ENCODE measurements around the gene SH3TC1. TPM values are rescaled to one million over a fixed set of nuclear protein-coding genes. Genes with fewer than 3 reads are reported as not detected.

The SH3TC1 gene
- total and polyA plus RNA-seq, 12 donors, result 1.5 to 58.7 (median 22.0) TPM

GRCh38 chr4:8230891-8231290 lies 31.8 kb downstream of the SH3TC1 start:
- no peaks in the 10 kb centered on the region for H3K27me3 ChIP-seq

GRCh38 chr4:8231551-8232049 lies 32.5 kb downstream of the SH3TC1 start:
- Histone ChIP-seq H3K27me3 (no peaks in the 10 kb centered on the region), H3K9me3 (replicated peaks in 1 of 3) (no peaks in the 10 kb centered on the region), H3K4me3 (no peak overlapping the region), H3K27ac (no peak overlapping the region), H3K36me3 (replicated peaks in 1 of 2) (peaks cover 0 to 24% of the 10 kb centered on the region in 2 donors), H3K4me1 (replicated peaks in 1 of 2) (peaks cover 9 to 14% of the 10 kb centered on the region in 2 donors)
- 91 to 98% (median 95%) methylated on average over 8 to 21 of the region's 21 CpGs for WGBS, 4 donors
- intact Hi-C loops (cut with DNase I), result no loop called here
- no peak for DNase-seq
- TF ChIP-seq, protein P1, sequence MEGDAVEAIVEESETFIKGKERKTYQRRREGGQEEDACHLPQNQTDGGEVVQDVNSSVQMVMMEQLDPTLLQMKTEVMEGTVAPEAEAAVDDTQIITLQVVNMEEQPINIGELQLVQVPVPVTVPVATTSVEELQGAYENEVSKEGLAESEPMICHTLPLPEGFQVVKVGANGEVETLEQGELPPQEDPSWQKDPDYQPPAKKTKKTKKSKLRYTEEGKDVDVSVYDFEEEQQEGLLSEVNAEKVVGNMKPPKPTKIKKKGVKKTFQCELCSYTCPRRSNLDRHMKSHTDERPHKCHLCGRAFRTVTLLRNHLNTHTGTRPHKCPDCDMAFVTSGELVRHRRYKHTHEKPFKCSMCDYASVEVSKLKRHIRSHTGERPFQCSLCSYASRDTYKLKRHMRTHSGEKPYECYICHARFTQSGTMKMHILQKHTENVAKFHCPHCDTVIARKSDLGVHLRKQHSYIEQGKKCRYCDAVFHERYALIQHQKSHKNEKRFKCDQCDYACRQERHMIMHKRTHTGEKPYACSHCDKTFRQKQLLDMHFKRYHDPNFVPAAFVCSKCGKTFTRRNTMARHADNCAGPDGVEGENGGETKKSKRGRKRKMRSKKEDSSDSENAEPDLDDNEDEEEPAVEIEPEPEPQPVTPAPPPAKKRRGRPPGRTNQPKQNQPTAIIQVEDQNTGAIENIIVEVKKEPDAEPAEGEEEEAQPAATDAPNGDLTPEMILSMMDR (IDR thresholded peaks at IDR 0.05), result no peak
- TF ChIP-seq POLR2A (IDR thresholded peaks at IDR 0.05), result no peak

More at GRCh38 chr4:8230891-8231290, 31.8 kb downstream of the SH3TC1 start:
- no peak for DNase-seq
- intact Hi-C loops (cut with DNase I), result no loop called here
- Histone ChIP-seq H3K4me1 (replicated peaks in 1 of 2) (peaks cover 9 to 18% of the 10 kb centered on the region in 2 donors), H3K27ac (no peak overlapping the region), H3K9me3 (replicated peaks in 1 of 3) (no peaks in the 10 kb centered on the region), H3K36me3 (replicated peaks in 1 of 2) (peaks cover 0 to 17% of the 10 kb centered on the region in 2 donors), H3K4me3 (no peak overlapping the region)
- 92 to 96% (median 95%) methylated on average over 10 of the region's 10 CpGs for WGBS, 4 donors
- no peak for TF ChIP-seq POLR2A (IDR thresholded peaks at IDR 0.05)
- TF ChIP-seq, protein P1 (IDR thresholded peaks at IDR 0.05), result no peak

DNA sequence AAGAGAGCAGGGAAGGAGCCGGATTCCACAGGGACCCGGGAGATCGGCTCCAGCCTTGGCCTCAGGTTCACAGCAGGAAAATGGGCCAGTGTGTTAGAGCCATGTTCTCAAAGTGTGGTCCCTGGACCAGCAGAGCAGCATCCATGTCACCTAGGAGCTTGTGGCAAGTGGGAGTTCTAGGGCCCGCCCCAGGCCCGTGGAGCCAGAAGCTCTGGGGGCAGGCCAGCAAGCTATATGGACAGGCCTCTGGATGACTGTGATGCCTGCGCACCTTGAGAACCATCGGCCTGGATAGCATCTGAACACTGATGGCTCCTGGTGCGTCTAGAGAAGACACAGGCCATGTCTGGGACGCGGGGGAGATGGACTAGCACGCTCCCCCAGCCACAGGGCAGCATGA lies 33.7 kb downstream of the SH3TC1 start:
- TF ChIP-seq, protein P1 (IDR thresholded peaks at IDR 0.05), result no peak
- no peak for TF ChIP-seq POLR2A (IDR thresholded peaks at IDR 0.05)
- no peaks in the 10 kb centered on the region for H3K9me3 ChIP-seq (replicated peaks in 1 of 3)
- WGBS, 4 donors, result 94 to 100% (median 98%) methylated on average over 1 to 11 of the region's 11 CpGs
- no peak for DNase-seq
- intact Hi-C loops (cut with DNase I), result no loop called here
- H3K27ac ChIP-seq, result no peak overlapping the region
- peaks cover 0 to 35% of the 10 kb centered on the region in 2 donors for H3K36me3 ChIP-seq (replicated peaks in 1 of 2)
- H3K4me3 ChIP-seq, result no peak overlapping the region
- H3K27me3 ChIP-seq, result no peaks in the 10 kb centered on the region
- peaks cover 9 to 12% of the 10 kb centered on the region in 2 donors for H3K4me1 ChIP-seq (replicated peaks in 1 of 2)

DNA sequence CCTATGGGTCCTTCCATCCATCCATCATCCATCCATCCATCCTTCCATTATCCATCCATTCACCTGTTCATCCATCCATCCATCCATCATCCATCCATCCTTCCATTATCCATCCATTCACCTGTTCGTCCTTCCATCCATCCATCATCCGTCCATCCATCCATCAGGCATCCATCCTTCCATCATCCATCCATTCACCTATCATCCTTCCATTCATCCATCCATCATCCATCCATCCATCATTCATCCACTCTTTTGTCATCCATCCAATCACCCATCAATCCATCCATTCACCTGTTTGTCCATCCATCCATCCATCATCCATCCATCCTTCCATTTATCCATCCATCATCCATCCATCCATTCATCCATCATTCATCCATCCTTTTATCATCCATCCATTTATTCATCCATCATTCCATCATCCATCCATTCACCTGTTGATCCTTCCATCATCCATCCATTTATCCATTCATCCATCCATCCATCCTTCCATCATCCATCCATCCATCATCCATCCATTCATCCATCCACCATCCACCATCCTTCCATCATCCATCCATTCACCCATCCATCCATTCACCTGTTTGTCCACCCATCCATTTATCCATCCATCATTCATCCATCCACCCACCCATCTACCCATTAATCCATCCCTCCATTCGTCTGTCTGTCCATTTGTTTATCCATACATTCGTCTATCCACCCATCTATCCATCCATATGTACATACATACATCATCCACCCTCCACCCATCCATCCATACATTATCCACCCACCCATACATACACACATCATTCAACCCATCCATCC lies 34.8 kb downstream of the SH3TC1 start:
- intact Hi-C loops (cut with DNase I), result no loop called here
- H3K9me3 ChIP-seq (replicated peaks in 1 of 3), result no peaks in the 10 kb centered on the region

More for the DNA sequence above, 34.8 kb downstream of the SH3TC1 start:
- Histone ChIP-seq H3K4me1 (replicated peaks in 1 of 2) (peaks cover under 1 to 1% of the 10 kb centered on the region in 2 donors), H3K36me3 (replicated peaks in 1 of 2) (peaks cover 0 to 40% of the 10 kb centered on the region in 2 donors), H3K27me3 (no peaks in the 10 kb centered on the region), H3K4me3 (no peak overlapping the region), H3K27ac (no peak overlapping the region)
- DNase-seq, result no peak
- WGBS, 4 donors, result 87 to 97% (median 90%) methylated on average over 4 of the region's 4 CpGs
- TF ChIP-seq, protein P1 (IDR thresholded peaks at IDR 0.05), result no peak
- TF ChIP-seq POLR2A (IDR thresholded peaks at IDR 0.05), result no peak

Measured in adrenal gland (tissue), 12 donors.